Osteocyte (in vitro differentiated cells): ENCODE data around the gene HSH2D. TPM values are rescaled to one million over a fixed set of nuclear protein-coding genes. Genes with fewer than 3 reads are reported as not detected.

ENCODE experiments used
- DNase-seq: peaks from one replicate; pipeline ENCODE4 v3.0.0; 2021; ENCODE audit warnings: mixed read lengths; ENCODE audit not compliant: unreplicated experiment; ENCODE audit errors: extremely low spot score
- H3K27ac Mint-ChIP-seq: one replicate; pipeline ENCODE4 v1.8.0; 2021; ENCODE audit warnings: mild to moderate bottlenecking, mixed read lengths; ENCODE audit not compliant: unreplicated experiment
- H3K27me3 Mint-ChIP-seq: one replicate; pipeline ENCODE4 v1.8.0; 2021; ENCODE audit warnings: mixed read lengths; ENCODE audit not compliant: unreplicated experiment
- H3K36me3 Mint-ChIP-seq: one replicate; pipeline ENCODE4 v1.8.0; 2021; ENCODE audit warnings: mixed read lengths; ENCODE audit not compliant: unreplicated experiment
- H3K4me1 Mint-ChIP-seq: one replicate; pipeline ENCODE4 v1.8.0; 2021; ENCODE audit warnings: mixed read lengths; ENCODE audit not compliant: unreplicated experiment
- H3K4me3 Mint-ChIP-seq: one replicate; pipeline ENCODE4 v1.8.0; 2021; ENCODE audit warnings: mild to moderate bottlenecking, moderate library complexity, mixed read lengths; ENCODE audit not compliant: unreplicated experiment
- H3K9me3 Mint-ChIP-seq: one replicate; pipeline ENCODE4 v1.8.0; 2021; ENCODE audit warnings: mixed read lengths; ENCODE audit not compliant: unreplicated experiment
- CTCF ChIP-seq: fragments of 200-600 bp; sonication (generic); IDR thresholded peaks from 2 replicates; pipeline ENCODE4 v1.5.0; 2021; ENCODE audit warnings: antibody characterized with exemption, mild to moderate bottlenecking, moderate library complexity
- total RNA-seq: library from RNA; stranded (reverse); gene quantifications from 2 replicates; pipeline ENCODE4 v1.2.1, GENCODE V29; 2021

Gene HSH2D
- total RNA-seq, 1 donor from 2014 or later: not detected

- peaks cover 20% of the 10 kb centered on the region for H3K4me1 Mint-ChIP-seq
- H3K27me3 Mint-ChIP-seq: no peaks in the 10 kb centered on the region
- H3K36me3 Mint-ChIP-seq: peaks cover 4% of the 10 kb centered on the region
- H3K27ac Mint-ChIP-seq: peak within 1 kb of the TSS; percentile 97
- TF ChIP-seq CTCF: peak; percentile 97
- no peaks in the 10 kb centered on the region for H3K9me3 Mint-ChIP-seq
- peak; percentile 100 for DNase-seq
- H3K4me3 Mint-ChIP-seq: peak within 1 kb of the TSS; percentile 96
These were observed 32.2 kb upstream of the HSH2D start, which contains the start of gene RAB8A for GRCh38 chr19:16111160-16111908. Gene RAB8A (plus strand): TSS chr19:16111889. CDS start chr19:16111902, 13 bp downstream.

GRCh38 chr19:16111909-16112752 lies 31.4 kb upstream of the HSH2D start:
- no peak for DNase-seq
- no peaks in the 10 kb centered on the region for H3K27me3 Mint-ChIP-seq
- H3K9me3 Mint-ChIP-seq: no peaks in the 10 kb centered on the region
- no peak for TF ChIP-seq CTCF
- H3K4me1 Mint-ChIP-seq: peaks cover 20% of the 10 kb centered on the region
- H3K27ac Mint-ChIP-seq: peak overlapping the region; percentile 97
- peaks cover 4% of the 10 kb centered on the region for H3K36me3 Mint-ChIP-seq
- H3K4me3 Mint-ChIP-seq: peak overlapping the region; percentile 96

GRCh38 chr19:16112778-16113177 lies 30.7 kb upstream of the HSH2D start:
- no peak for DNase-seq
- Mint-ChIP-seq H3K36me3 (peaks cover 4% of the 10 kb centered on the region), H3K27ac (peak overlapping the region; percentile 97), H3K4me1 (peaks cover 20% of the 10 kb centered on the region), H3K9me3 (no peaks in the 10 kb centered on the region), H3K4me3 (peak overlapping the region; percentile 96), H3K27me3 (no peaks in the 10 kb centered on the region)
- TF ChIP-seq CTCF: no peak

- no peak for TF ChIP-seq CTCF
- Mint-ChIP-seq H3K27ac (no peak overlapping the region), H3K36me3 (peaks cover 10% of the 10 kb centered on the region), H3K27me3 (no peaks in the 10 kb centered on the region), H3K4me1 (peaks cover 20% of the 10 kb centered on the region), H3K9me3 (no peaks in the 10 kb centered on the region), H3K4me3 (no peak overlapping the region)
- DNase-seq: no peak
These were observed 29.8 kb upstream of the HSH2D start for GRCh38 chr19:16113727-16114126.
